Epidermal melanocyte (primary cell): ENCODE results near the gene HSD11B1L.

Experiments used
- DNase-seq: peaks from one replicate; pipeline ENCODE4 v3.0.0; 2011; ENCODE audit warnings: low spot score; ENCODE audit not compliant: insufficient read length

Gene HSD11B1L

DNA sequence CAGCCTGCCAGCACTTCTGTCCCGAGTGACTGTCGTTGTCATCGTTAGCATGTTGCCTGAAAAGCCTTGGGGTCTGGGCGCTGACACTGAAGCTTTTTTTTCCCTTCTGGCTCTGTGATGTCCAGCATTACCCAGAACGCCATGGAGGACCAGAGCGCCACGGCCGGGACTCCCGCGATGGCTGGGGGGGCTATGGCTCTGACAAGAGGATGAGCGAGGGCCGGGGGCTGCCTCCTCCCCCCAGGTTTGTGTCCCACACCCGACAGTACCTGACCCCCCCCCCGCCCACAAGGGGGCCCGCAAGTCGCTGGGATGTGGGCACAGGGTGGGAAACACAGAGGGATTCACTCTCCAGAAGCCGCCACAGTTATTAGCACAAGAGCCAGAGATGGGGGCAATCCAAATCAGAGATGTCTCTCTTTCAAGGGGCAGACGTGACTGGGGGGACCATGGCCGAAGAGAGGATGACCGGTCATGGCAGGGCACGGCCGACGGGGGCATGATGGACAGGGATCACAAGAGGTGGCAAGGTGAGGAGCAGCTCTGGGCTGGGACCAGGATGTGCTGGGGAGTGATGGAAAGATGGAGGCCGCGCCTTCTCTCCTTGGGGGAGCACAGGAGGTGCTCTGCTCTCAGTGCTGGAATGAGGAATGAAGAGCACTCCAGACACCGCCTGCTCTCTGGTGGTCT, 13.8 kb upstream of the HSD11B1L start:
- DNase-seq, result no peak

DNA sequence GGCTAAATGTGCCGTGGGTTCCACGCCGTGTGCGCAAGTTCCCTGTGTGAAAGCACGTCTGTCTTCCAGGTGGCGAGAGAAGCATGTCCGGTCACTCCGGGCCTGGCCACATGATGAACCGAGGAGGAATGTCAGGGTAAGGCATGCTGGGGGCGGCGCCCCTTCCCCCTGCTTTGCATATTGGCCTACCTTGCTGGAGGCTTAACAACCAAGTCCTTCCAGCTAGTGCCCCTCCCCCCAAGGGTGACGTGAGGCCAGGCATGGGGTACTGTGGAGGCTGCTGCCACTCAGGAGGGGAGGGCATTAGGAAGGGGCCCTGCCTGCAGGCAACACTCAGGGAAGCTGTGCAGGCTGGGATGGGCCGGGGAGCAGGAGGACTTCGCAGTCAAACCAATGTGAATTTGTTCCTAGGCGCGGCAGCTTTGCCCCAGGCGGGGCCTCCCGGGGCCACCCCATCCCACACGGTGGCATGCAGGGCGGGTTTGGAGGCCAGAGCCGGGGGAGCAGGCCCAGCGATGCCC, 13.0 kb upstream of the HSD11B1L start:
- no peak for DNase-seq

DNA sequence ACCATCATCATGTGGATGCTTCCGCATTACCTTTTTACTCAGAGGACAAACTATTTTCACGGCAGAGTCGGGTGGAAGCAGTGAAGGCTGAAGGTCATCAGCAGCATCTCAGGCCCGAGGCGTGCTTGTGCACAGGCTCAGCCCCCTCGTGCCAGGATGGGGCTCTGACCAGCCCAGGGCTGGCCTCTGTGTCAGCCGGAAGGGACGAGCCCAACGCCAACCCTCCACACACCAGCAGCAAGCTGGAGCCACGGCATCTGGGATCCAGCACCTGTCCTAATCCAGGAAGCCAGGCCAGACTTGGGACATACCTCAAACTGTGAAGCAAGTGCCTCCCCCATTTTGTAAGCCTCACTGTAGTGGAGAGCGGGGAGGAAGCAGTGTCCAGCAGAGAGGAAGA, 11.6 kb upstream of the HSD11B1L start:
- DNase-seq, result no peak

DNA sequence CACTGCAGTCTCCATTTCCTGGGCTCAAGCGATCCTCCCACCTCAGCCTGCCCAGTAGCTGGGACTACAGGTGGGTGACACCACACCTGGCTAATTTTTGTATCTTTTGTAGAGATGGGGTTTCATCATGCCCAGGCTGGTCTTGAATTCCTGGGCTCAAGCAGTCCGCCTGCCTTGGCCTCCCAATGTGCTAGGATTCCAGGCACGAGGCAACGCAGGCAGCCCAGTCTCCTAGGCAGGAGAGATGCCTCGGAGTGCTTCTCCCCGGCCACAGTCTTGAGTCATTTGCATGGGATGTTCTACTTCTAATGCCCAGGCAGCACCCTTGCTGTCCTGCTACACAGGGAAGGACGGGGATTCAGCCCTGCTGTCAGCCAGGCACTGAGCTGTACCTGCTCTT, 9.2 kb upstream of the HSD11B1L start:
- no peak for DNase-seq

DNA sequence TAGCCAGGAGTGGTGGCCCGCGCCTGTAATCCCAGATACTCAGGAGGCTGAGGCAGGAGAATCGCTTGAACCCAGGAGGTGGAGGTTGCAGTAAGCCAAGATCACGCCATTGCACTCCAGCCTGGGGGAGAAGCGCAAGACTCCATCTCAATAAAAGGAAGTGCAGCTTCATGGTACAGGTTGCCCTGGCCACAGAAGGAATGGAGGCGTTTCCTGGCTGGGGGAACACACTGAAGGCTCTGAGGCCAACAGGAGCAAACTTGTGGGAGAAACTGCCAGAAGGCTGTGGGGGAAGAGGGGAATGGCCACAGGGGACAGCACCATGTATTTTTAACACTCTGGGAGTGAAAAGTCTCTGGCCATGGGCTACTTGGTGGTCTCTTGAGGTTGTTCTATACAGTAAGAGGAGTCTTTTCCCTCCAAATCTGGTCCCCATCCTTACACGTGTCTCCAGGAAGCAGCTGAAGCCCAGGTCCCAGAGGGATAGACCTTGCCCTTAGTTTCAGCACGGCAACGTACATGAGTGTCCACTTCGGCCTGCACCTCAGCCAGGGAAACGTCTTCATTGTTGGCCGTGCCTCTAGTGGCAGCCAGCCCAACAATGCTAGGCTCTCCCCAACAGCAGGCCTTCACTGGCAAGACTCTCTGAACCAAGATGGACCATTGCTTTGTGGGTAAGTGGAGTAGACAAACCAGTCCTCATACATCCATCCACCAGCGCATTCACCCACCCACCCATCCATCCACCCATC, 7.9 kb upstream of the HSD11B1L start:
- DNase-seq, result no peak

DNA sequence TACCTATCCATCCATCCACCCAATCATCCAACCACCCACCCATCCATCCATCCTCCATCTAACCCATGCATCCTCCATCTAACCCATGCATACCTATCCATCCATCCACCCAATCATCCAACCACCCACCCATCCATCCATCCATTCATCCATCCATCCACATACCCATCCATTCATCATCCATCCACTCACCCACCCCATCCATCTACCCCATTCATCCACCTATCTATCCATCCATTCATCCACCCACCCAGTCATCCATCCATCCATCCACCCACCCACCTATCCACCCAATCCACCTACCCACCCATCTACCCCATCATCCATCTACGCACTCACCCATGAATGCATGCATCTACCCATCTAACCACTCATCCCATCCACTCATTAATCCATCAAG, 7.1 kb upstream of the HSD11B1L start:
- no peak for DNase-seq

DNA sequence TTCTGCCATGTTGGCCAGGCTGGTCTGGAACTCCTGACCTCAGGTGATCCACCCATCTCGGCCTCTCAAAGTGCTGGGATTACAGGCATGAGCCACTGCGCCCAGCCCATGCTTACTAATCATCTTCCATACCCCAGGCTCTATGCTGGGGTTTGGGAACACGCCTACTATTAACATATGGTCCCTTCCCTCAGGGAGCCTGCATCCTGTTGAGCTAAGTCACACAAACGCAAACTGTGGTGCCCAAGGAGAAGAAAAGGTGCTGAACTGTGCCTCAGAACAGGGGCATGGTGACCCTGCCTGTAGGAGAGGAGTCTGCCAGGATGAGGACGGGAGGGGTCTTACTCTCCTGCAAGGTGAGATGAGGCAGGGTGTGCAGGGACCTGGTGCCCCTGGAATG, 6.1 kb upstream of the HSD11B1L start:
- no peak for DNase-seq

DNA sequence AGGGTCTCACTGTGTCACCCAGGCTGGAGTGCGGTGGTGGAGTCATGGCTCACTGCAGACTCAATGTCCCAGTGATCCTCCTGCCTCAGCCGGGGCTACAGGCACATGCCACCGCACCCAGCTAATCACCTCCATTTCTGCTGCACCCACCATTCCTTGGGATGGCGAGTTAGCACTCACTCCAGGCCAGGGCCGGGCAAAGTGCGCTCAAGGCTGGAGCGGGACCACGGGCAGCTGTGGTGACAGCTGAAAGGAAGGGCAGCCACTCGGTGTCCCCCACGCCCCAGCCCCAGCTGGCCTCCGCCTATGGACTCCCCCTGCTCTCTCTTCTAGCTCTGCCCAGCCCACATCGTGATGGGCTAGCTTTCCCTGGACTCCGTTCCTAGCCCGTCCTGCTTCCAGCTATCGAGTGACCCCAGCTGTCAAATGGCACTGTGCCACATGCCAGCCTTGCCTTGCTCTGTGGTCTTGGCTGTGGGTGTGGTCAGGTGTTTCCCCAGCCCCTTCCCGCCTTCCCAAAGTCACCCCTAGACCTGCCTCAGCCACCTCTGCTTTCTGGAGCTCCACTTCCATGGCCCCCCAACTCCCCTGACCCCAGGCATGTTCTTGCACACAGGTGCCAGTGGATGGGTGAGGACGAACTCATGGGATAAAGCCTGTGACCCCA, 4.6 kb upstream of the HSD11B1L start:
- DNase-seq, result no peak

DNA sequence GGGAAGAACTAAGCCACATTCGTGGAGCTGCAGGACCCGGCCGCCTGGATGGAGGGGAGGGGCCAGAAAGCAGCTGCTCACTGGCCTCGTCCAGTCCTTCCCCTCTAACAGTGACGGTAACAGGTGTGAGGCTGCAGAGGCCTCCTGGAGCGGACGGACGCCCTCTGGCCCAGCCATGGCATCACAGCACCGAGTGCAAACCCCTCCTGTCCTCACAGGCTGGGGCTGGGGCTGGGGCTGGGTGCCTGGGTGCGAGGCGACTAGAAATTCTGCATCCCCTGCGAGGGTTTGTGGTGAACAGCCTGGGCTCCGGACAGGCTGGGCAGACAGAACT, 4.1 kb upstream of the HSD11B1L start:
- no peak for DNase-seq

DNA sequence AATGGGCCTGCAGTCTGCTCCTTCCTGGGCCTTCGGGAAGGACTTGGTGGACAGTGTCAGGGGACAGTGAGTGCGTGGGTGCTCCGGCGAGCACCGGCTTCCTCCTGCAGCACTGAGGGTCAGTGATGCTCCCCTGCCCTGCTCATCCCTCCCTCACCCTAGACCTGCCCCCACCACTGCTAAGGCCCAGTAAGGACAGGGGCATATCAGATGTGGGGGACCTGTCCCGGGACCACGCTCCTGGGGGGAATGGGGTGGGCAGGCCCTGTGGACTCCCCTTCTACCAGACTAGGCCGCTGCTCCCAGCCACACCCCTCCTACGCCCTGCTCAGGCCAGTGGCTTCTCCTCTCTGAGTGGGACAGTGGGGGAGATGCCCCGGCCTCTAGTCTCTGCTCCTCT, 3.7 kb upstream of the HSD11B1L start:
- no peak for DNase-seq

DNA sequence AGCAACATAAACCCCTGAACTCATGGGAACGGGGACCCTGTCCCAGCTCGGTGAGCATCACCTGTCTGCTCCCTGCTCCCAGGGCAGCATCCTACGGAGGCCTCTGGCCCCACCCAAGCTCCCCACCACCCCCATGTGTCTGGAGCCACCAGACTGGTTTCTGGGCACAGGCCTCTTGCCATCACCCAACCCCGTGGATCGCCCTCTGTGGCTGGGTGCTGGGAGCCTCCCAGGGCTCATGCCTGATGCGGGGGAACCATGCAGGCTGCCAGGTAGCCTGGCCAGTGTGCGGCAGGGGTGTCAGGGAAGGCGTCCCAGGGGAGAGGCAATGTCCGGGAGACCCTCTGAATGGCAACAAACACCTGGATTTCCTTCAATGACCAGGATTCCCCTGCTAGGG, 3.2 kb upstream of the HSD11B1L start:
- no peak for DNase-seq

DNA sequence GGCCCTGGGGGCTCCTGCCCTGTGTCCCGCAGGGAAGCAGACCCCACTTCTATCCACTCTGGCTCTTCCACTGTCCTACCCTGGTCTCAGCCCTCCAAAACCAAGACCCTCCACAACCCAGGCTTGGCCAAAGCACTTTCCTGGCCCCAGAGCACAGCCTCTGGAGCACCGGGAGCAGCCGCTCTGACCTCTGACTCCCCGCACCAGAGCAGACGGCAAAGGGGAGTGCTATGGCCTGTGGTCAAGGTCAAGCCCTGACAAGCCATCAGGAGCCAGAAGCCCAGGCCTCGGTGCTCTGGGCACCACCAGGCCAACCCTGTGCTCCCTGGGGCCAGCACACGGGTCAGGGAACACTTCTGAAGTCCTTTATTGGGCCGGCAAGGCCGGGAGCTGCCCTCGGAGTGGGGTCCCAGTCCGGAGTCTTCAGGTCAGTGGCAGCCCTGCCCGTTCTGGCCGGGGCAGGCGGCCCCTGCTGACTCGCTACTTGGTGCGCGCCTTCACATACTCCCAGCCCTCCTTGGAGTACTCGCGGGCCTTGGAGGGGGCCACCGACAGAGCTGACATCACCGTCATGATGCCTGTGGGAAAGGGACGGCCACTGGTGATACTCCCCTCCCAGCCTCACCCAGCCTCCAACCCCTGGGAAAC, 2.6 kb upstream of the HSD11B1L start:
- DNase-seq, result no peak

DNA sequence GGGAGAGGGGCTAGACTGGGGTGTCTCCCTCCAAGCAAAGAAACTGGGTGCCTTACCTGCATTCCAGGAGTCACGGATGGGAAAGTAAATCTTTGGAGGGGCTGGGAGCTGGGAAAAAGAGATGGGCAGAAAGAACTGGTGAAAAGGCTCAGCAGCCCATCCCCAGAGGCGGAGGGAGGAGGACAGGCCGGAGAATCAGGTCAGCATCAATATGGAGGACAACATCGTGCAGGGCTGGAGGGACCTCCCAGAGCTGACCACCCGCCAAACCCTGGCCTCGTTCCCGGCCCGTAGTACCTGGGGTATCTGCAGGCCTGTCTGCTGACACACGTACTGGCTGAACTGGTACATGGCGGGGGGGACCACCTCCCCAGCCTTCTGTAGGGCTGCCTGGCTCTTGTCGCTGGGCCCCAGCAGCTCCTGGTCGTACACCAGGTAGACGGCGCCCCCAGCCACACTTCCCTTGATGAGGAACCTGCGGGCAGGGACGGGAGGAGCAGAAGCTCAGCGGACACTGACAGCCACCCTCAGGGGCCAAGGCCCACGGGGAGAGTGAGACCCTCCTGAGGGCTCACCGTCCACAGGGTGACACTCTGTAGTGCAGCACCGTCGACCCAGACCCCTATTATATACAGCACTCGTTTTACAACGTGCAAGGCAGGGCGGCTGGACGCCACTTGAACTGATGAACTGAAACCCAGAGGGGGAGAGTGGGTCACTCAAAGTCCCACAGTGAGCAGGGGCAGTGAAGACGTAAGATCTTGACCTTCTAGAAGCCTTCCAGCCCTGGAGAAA, 1.3 kb upstream of the HSD11B1L start:
- no peak for DNase-seq

DNA sequence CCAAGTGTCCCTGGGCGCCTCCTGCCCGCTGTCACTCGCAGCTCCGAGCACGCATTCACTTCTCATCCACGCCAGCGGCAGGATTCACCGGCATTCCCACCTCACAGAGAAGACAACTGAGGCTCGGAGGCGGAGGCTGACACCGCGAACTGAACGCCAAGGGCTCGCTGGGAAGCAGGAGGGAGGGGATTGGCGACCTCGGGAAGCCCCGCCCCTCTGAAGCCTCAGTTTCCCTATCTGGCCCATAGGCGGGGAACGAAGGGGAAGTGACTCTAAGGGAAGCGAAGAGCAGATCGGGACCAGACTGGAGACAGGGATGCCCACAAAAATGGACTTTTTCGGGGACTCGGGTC, 767 bp upstream of the HSD11B1L start:
- no peak for DNase-seq

DNA sequence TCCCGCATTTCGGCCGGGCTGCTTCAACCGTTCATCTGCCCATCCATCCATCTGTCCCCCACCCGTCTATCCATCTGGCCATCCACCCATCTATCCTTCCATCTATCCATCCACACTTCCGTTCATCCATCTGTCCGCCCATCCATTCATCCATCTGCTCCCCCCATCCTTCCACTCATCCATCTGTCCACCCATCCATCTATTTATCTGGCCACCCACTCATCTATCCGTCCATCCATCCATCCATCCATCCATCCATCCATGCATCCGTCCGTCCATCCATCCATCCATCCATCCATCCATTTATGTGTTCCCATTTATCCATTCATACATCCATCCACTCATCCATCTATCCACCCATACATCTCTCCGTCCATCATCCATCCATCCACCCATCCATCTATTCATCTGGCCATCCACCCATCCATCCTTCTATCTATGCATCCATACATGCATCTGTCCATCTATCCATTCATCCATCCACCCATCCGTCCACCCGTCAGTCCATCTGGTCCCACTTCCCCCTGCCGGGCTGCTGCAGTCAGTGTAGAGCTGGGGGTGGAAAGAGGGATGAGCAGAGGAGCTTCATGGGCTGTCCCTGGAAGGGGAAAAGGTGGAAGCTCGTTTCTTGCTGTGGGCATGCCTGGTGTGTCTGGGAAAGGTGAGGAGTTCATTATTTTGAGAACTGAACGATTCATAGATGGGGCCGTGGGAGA, 722 bp downstream of the HSD11B1L start:
- no peak for DNase-seq

DNA sequence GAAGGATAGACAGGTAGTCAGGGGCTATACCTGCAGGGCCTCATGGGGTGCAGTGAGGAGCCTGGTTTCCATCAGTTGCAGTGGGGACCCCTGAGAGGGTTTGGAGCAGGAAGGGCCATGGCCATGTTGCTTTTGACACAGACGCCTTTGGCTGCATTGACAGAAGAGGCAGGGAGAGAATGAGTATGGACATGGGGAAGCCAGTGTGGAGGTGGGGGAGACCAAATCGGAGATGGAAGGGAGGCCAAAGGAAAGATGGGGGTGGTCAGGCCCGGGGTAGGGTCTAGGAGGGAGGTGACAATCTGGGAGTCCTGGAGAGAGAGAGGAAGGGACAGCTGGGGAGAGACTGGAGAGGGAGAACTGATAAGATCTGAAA, 1.3 kb downstream of the HSD11B1L start:
- no peak for DNase-seq

DNA sequence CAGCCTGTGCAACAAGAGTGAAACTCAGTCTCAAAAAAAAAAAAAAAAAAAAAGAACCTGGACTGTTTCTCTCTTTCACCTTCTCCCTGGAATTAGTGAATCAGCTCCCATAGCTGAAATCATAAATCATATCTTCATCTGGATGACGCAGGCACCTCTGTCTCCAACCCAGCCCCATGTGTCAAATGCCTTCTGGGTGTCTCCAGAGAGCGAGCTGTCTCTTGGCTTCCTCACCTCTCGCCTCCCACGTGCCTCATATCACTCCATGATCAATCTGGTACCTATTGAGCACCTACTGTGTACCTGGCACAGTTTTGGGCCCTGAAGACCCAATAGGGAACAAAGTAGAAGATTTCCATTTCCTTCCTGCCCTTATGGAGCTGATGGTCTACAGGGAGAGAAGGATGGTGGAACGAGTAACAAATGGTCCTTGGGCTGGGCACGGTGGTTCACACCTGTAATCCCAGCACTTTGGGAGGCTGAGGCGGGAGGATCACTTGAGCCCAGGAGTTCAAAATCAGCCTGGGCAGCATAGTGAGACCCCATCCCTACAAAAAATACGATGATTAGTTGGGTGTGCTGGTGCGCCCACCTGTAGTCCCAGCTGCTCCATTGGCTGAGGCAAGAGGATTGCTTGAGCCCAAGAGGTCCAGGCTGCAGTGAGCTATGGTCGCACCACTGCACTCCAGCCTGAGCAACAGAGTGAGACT, 2.5 kb downstream of the HSD11B1L start:
- no peak for DNase-seq

DNA sequence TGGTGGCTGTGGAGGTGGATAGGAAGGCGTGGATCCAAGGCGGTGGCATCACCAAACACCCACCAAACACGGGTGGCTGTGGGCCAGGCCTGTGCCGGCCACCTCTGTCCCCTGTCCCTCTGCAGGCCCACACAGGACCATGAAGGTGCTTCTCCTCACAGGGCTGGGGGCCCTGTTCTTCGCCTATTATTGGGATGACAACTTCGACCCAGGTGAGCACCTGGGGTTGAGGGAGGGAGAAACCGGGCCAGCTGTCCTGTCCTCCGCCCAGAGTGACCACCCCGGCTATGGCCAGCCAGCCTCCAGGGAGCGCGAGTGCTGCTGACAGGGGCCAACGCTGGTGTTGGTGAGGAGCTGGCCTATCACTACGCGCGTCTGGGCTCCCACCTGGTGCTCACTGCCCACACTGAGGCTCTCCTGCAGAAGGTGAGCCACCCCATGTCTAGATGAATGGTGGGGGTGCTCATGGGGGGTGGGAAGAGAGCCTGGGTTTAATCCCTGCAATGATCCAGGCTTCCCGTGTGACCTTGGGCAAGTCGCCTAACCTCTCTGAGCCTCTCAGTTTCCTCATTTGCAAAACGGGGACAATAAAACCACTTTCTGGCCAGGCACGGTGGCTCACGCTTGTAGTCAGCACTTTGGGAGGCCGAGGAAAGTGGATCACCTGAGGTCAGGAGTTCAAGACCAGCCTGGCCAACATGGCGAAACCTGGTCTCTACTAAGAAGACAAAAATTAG, 4.0 kb downstream of the HSD11B1L start:
- DNase-seq, result no peak

DNA sequence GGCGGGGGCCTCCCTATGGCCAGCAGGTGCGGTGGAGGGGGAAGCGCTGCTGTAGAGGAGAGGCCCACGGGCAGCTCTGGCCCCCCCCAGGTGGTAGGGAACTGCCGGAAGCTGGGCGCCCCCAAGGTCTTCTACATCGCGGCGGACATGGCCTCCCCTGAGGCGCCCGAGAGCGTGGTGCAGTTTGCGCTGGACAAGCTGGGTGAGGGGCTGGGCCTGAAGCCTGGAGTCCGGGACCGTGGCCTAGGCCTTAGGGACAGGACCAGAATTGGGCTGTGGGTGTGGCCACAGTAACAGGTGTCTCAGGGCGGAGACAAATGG, 5.5 kb downstream of the HSD11B1L start:
- DNase-seq, result no peak
